GM13977 (cell line): ENCODE data around the gene VPS50.

Experiments used
- DNase-seq: peaks from one replicate; pipeline ENCODE4 v3.0.0; 2012; ENCODE audit warnings: low spot score
- in situ Hi-C: fragments of 300-500 bp; cut with MboI; formaldehyde crosslinking; loops from one replicate; pipeline ENCODE4 v1.12.0; 2022; ENCODE audit warnings: low sequenced_read_pairs, low pct_unique_long_range_greater_than_20kb, mixed read lengths, inconsistent platforms; ENCODE audit not compliant: unreplicated experiment
- TF ChIP-seq, protein P1 (sequence below): IDR thresholded peaks from 2 replicates; pipeline ENCODE4 v1.5.1; 2012; ENCODE audit warnings: mild to moderate bottlenecking, control low read depth; ENCODE audit not compliant: insufficient read depth; ENCODE audit errors: extremely low read depth, missing control alignments

The VPS50 gene

DNA sequence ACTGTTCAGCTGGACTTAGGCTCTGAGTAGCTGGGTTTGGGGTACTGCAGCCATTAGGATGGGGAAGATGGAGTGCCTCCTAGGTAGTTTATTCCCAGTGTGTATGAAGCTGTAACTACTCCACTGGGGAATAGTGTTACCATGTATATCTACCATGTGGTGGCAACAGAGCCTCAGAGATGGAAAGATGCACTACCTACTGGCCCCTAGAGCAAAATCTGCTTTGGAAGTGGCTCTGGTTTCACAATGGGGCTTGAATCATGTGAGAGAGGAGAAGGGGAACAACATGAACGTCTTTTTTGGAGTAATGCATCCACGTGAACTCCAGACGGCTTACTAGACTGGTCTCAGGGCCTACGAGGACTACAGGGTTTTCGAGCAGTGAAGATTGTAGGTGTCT lies 175.1 kb downstream of the VPS50 start:
- TF ChIP-seq, protein P1, sequence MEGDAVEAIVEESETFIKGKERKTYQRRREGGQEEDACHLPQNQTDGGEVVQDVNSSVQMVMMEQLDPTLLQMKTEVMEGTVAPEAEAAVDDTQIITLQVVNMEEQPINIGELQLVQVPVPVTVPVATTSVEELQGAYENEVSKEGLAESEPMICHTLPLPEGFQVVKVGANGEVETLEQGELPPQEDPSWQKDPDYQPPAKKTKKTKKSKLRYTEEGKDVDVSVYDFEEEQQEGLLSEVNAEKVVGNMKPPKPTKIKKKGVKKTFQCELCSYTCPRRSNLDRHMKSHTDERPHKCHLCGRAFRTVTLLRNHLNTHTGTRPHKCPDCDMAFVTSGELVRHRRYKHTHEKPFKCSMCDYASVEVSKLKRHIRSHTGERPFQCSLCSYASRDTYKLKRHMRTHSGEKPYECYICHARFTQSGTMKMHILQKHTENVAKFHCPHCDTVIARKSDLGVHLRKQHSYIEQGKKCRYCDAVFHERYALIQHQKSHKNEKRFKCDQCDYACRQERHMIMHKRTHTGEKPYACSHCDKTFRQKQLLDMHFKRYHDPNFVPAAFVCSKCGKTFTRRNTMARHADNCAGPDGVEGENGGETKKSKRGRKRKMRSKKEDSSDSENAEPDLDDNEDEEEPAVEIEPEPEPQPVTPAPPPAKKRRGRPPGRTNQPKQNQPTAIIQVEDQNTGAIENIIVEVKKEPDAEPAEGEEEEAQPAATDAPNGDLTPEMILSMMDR, result no peak
- no peak for DNase-seq
- in situ Hi-C loops, result no loop called here

- in situ Hi-C loops, result no loop called here
- no peak for DNase-seq
- TF ChIP-seq, protein P1, result no peak
Observed at GRCh38 chr7:93409324-93409723, 177.2 kb downstream of the VPS50 start.
